Glomerular endothelial cell (primary cell): Measurements from ENCODE around the gene HMGA1. TPM values are rescaled to one million over a fixed set of nuclear protein-coding genes. Genes with fewer than 3 reads are reported as not detected.

Experiments used
- DNase-seq: peaks from one replicate; pipeline ENCODE4 v3.0.0-alpha.2; 2011; ENCODE audit warnings: low read depth, low spot score; ENCODE audit errors: extremely low read depth
- total RNA-seq: library from RNA; depleted of rRNA; stranded (reverse); fragments of >200 nt; gene quantifications from 2 replicates; pipeline ENCODE4 v1.2.3, GENCODE V29; 2015

The HMGA1 gene
- total RNA-seq, 1 donor from 2014 or later = 327 TPM

DNA sequence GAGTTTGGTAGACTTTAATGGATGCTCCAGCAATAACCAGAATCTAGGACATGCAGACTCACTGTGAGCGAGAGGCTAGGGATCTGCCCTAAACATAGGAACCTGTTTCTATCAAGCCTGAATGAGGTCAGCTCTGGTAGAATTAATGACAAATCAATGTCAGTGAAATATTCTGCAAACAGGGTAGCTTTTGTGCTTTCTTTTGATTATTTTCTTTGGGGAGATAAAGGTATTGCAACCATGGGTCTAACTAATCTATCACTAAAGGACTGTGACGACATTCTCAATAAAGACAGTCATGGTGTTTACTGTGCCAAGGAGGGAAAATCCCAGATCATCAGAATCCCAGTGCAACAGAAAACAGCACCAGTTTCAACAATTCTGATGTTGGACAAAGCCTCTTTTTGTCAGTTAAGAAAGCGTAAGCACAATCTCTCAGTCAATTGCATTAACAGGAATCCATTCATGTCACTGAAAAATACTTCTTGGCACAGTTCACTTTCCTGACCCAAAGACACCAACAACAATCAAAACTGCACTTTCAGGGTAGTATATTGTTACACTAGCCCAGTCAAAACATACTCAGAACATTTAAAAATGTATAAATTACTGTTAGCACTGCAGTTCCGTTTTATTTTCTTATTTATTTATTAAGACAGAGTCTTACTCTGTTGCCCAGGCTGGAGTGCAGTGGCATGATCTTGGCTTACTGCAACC, 48.9 kb downstream of the HMGA1 start:
- DNase-seq = no peak

DNA sequence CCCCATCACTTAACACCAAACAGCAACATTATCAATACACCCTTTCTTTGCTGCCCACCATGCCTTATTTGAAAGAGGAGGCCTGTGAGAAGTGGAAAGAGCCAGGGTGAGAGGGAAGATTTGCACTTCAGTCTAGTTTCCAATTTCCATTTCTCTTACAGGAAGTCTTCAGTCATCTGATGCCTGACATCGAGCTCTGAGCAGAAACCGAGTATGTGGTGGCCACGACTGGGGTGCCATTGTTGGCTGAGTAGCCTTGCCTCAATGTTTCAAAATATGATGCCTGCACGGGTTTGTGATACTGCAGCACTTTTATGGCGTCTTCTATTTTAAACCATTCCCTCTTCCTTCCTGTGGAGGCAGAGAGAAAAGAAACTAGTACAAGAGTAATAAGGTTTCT, 51.9 kb downstream of the HMGA1 start:
- no peak for DNase-seq

DNA sequence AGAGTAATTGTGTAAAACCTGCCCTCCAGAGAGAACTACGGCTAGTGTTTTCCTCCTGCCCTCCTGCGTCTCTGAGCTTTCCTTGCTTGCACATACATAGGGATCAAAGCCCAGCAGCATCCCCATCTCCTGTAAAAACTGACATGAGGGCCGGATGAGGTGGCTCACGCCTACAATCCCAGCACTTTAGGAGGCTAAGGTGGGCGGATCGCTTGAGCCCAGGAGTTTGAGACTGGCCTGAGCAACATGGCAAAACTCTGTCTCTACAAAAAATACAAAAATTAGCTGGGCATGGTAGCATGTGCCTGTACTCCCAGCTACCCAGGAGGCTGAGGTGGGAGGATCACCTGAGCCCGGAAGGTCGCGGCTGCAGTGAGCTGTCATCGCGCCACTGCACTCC, 52.5 kb downstream of the HMGA1 start:
- no peak for DNase-seq

DNA sequence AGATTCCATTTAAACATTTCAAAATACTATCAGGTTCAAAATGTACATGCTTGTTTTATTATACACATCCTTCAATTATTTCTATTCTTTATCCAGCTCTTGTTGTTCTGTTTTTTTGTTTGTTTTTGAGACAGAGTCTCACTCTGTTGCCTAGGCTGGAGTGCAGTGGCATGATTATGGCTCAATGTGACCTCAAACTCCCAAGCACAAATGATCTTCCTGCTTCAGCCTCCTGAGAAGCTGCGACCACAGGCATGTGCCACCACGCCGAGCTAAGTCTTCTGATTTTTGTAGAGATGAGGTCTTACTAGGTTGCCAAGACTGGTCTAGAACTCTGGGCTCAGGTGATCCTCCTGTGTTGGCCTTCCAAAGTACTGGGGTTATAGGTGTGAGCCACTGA, 56.3 kb downstream of the HMGA1 start:
- no peak for DNase-seq

DNA sequence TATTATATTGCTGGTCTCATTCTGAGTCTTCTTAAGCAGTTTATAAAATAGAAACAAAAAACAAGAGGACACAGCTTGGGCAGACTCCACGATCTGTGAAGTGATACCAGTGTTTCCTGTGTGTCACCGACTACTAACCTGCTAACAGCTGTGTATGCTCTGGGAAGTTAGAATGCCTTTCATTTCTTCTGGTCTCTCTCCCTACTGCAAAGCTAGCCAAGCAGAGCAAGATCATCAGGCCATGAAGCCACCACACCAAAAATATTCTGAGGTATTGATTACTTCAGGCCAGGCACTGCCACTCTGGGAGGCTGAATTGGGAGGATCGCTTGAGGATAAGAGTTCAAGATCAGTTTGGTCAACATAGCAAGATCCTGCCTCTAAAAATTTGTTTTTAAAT, 59.0 kb downstream of the HMGA1 start:
- DNase-seq = no peak

Other genes with a start within 250 kb of the HMGA1 start
- not detected in 2 replicates for gene GRM4, start 90.8 kb upstream of the HMGA1 start, total RNA-seq
- 34.2 and 46.6 TPM in 2 replicates for gene SMIM29, start 12.1 kb downstream of the HMGA1 start, total RNA-seq
- 31.2 and 33.5 TPM in 2 replicates for gene NUDT3, start 155.8 kb downstream of the HMGA1 start, total RNA-seq
- gene RPS10, start 189.2 kb downstream of the HMGA1 start, total RNA-seq = 1,516 and 2,726 TPM in 2 replicates
- not detected in 2 replicates for gene PACSIN1, start 229.2 kb downstream of the HMGA1 start, total RNA-seq